ENCODE results near the gene NSRP1. TPM values are rescaled to one million over a fixed set of nuclear protein-coding genes. Genes with fewer than 3 reads are reported as not detected.

NSRP1 gene
- polyA plus RNA-seq, 1 donor (not counting 4 experiments of a cell fraction or from before 2014, with no cell fraction given) = 12.7 TPM

GRCh38 chr17:30208214-30208613 lies 91.6 kb downstream of the NSRP1 start:
- no peaks in the 10 kb centered on the region for H3K79me2 ChIP-seq (ENCODE audit: control insufficient read depth, insufficient read depth, low read length)
- no peak overlapping the region for H3K9ac ChIP-seq (ENCODE audit: control insufficient read depth, extremely low read depth, insufficient read depth, low read length)
- H3K9me1 ChIP-seq (ENCODE audit: control insufficient read depth, extremely low read depth, insufficient read depth, low read length) = no peaks in the 10 kb centered on the region
- H3K4me1 ChIP-seq (ENCODE audit: control insufficient read depth, extremely low read depth, insufficient read depth, low read length) = no peaks in the 10 kb centered on the region
- H2AFZ ChIP-seq (ENCODE audit: control insufficient read depth, low read length) = no peak overlapping the region
- no peak for DNase-seq (ENCODE audit: low read depth, low spot score)
- H4K20me1 ChIP-seq (ENCODE audit: control insufficient read depth, extremely low read depth, insufficient read depth, low read length) = no peaks in the 10 kb centered on the region
- no peaks in the 10 kb centered on the region for H3K36me3 ChIP-seq (ENCODE audit: control insufficient read depth in 2 of 2, extremely low read depth in 1 of 2, insufficient read depth in 2 of 2, low read length in 2 of 2)
- no peak for TF ChIP-seq EZH2 (IDR thresholded peaks at IDR 0.05; ENCODE audit: low read length)
- TF ChIP-seq CTCF (optimal IDR thresholded peaks at IDR 0.05 in 1 of 3, IDR thresholded peaks at IDR 0.05 in 1 of 3, conservative IDR thresholded peaks at IDR 0.05 in 1 of 3; ENCODE audit: extremely low read depth in 1 of 3, insufficient read depth in 2 of 3, low read length in 3 of 3) = no peak
- H3K27ac ChIP-seq (ENCODE audit: control insufficient read depth, insufficient read depth, low read length) = no peak overlapping the region
- H3K4me2 ChIP-seq (ENCODE audit: control insufficient read depth, extremely low read depth, insufficient read depth, low read depth, low read length) = no peak overlapping the region
- dilution Hi-C loops (cut with MboI; ENCODE audit: extremely low pct_ligation_motif_present, low sequenced_read_pairs) = no loop called here
- H3K9me3 ChIP-seq (ENCODE audit: control insufficient read depth, low read depth, low read length) = no peaks in the 10 kb centered on the region
- H3K4me3 ChIP-seq (ENCODE audit: control insufficient read depth in 2 of 3, extremely low read depth in 1 of 3, insufficient read depth in 2 of 3, low read depth in 1 of 3, low read length in 3 of 3) = no peak overlapping the region
- peaks cover 49% of the 10 kb centered on the region for H3K27me3 ChIP-seq (ENCODE audit: control insufficient read depth, extremely low read depth, insufficient read depth, low read length)
- FAIRE-seq = no peak

GRCh38 chr17:30209930-30210329 lies 93.3 kb downstream of the NSRP1 start:
- Histone ChIP-seq H2AFZ (ENCODE audit: control insufficient read depth, low read length) (no peak overlapping the region), H3K4me2 (ENCODE audit: control insufficient read depth, extremely low read depth, insufficient read depth, low read depth, low read length) (no peak overlapping the region), H3K4me3 (ENCODE audit: control insufficient read depth in 2 of 3, extremely low read depth in 1 of 3, insufficient read depth in 2 of 3, low read depth in 1 of 3, low read length in 3 of 3) (no peak overlapping the region), H4K20me1 (ENCODE audit: control insufficient read depth, extremely low read depth, insufficient read depth, low read length) (no peaks in the 10 kb centered on the region), H3K9me3 (ENCODE audit: control insufficient read depth, low read depth, low read length) (no peaks in the 10 kb centered on the region), H3K4me1 (ENCODE audit: control insufficient read depth, extremely low read depth, insufficient read depth, low read length) (no peaks in the 10 kb centered on the region), H3K79me2 (ENCODE audit: control insufficient read depth, insufficient read depth, low read length) (no peaks in the 10 kb centered on the region), H3K9me1 (ENCODE audit: control insufficient read depth, extremely low read depth, insufficient read depth, low read length) (no peaks in the 10 kb centered on the region), H3K27ac (ENCODE audit: control insufficient read depth, insufficient read depth, low read length) (no peak overlapping the region), H3K27me3 (ENCODE audit: control insufficient read depth, extremely low read depth, insufficient read depth, low read length) (peaks cover 45% of the 10 kb centered on the region), H3K36me3 (ENCODE audit: control insufficient read depth in 2 of 2, extremely low read depth in 1 of 2, insufficient read depth in 2 of 2, low read length in 2 of 2) (no peaks in the 10 kb centered on the region), H3K9ac (ENCODE audit: control insufficient read depth, extremely low read depth, insufficient read depth, low read length) (no peak overlapping the region)
- TF ChIP-seq EZH2 (IDR thresholded peaks at IDR 0.05; ENCODE audit: low read length) (no peak), CTCF (optimal IDR thresholded peaks at IDR 0.05 in 1 of 3, IDR thresholded peaks at IDR 0.05 in 1 of 3, conservative IDR thresholded peaks at IDR 0.05 in 1 of 3; ENCODE audit: extremely low read depth in 1 of 3, insufficient read depth in 2 of 3, low read length in 3 of 3) (no peak)
- FAIRE-seq = no peak
- dilution Hi-C loops (cut with MboI; ENCODE audit: extremely low pct_ligation_motif_present, low sequenced_read_pairs) = no loop called here
- DNase-seq (ENCODE audit: low read depth, low spot score) = no peak

All from keratinocyte (primary cell).